ENCODE results near the gene COQ5. TPM values are rescaled to one million over a fixed set of nuclear protein-coding genes. Genes with fewer than 3 reads are reported as not detected.
"Not testable (repeated sequence)": the region's sequence is repeated elsewhere in the genome, so short reads cannot be mapped to it uniquely, and the experiment has no call there.

The COQ5 gene
- total RNA-seq, 1 donor from 2014 or later = 46.3 TPM

DNA sequence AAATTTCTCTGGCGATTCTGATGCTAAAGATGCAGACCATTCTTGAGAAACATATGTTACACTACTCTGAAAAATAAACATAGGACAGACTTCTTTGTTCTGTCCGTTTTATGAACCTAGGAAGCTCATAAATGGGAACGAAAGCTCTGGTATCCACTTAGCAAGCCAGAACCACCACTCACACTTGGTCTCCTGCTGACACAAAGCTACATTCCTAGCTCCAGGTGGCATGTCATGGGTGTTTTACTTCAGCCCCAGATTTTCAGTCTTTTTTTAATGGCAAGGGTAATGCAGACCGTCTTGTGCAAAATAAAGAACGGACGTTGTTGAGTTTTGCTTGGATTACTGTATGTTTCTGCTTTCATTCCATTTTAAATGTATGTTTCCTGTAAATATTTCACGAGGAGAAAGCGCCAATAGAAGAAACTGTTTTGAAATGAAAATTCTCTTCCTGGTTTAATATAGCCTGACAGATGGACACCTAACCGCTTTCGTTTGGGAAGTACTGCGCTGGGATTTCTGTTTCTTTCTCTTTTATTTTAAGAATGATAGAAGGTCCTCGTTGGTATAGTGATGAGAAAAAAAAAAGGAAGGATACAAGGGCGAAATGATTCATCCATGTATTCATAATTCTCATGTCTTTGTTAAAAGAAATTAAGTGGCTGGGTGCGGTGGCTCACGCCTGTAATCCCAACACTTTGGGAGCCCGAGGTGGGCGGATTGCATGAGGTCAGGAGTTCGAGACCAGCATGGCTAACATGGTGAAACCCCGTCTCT, 871 bp upstream of the COQ5 start:
- no peak for DNase-seq (ENCODE audit: low read depth)
- TF ChIP-seq, protein P1, sequence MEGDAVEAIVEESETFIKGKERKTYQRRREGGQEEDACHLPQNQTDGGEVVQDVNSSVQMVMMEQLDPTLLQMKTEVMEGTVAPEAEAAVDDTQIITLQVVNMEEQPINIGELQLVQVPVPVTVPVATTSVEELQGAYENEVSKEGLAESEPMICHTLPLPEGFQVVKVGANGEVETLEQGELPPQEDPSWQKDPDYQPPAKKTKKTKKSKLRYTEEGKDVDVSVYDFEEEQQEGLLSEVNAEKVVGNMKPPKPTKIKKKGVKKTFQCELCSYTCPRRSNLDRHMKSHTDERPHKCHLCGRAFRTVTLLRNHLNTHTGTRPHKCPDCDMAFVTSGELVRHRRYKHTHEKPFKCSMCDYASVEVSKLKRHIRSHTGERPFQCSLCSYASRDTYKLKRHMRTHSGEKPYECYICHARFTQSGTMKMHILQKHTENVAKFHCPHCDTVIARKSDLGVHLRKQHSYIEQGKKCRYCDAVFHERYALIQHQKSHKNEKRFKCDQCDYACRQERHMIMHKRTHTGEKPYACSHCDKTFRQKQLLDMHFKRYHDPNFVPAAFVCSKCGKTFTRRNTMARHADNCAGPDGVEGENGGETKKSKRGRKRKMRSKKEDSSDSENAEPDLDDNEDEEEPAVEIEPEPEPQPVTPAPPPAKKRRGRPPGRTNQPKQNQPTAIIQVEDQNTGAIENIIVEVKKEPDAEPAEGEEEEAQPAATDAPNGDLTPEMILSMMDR (conservative IDR thresholded peaks at IDR 0.05; ENCODE audit: low read depth, low read length) = peak; percentile 38
- H3K4me3 ChIP-seq (ENCODE audit: low read depth, low read length) = peak overlapping the region; percentile 98

DNA sequence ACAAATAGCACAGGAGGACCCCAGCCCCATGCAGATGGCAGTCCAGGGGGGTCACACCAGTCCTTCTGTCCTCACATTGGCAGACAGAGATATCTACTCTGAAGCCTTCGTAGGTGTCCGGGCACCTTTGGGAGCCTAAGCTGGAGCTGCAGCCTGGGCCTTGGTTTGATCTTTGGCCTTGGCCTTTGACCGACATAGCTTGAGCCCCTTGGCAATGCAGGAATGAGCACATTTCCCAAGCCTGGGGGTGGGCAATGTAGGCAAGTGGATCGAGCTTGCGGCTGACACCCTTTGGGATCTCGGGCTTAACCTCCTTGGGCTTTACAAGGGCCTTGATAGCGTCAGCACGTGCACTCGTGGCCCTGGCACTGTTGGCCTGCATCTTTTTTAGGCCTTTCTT, 6.4 kb downstream of the COQ5 start:
- TF ChIP-seq, protein P1 (conservative IDR thresholded peaks at IDR 0.05; ENCODE audit: low read depth, low read length) = no peak
- DNase-seq (ENCODE audit: low read depth) = no peak
- no peak overlapping the region for H3K4me3 ChIP-seq (ENCODE audit: low read depth, low read length)

GRCh38 chr12:120519324-120519723, 9.6 kb downstream of the COQ5 start:
- not testable (repeated sequence) for DNase-seq (ENCODE audit: low read depth); H3K4me3 ChIP-seq (ENCODE audit: low read depth, low read length)

GRCh38 chr12:120515496-120515895, 13.5 kb downstream of the COQ5 start:
- no peak for DNase-seq (ENCODE audit: low read depth)
- H3K4me3 ChIP-seq (ENCODE audit: low read depth, low read length) = no peak overlapping the region
- TF ChIP-seq, protein P1 (conservative IDR thresholded peaks at IDR 0.05; ENCODE audit: low read depth, low read length) = no peak

GRCh38 chr12:120514002-120514401, 15.0 kb downstream of the COQ5 start:
- no peak for DNase-seq (ENCODE audit: low read depth)
- TF ChIP-seq, protein P1 (conservative IDR thresholded peaks at IDR 0.05; ENCODE audit: low read depth, low read length) = no peak
- no peak overlapping the region for H3K4me3 ChIP-seq (ENCODE audit: low read depth, low read length)

DNA sequence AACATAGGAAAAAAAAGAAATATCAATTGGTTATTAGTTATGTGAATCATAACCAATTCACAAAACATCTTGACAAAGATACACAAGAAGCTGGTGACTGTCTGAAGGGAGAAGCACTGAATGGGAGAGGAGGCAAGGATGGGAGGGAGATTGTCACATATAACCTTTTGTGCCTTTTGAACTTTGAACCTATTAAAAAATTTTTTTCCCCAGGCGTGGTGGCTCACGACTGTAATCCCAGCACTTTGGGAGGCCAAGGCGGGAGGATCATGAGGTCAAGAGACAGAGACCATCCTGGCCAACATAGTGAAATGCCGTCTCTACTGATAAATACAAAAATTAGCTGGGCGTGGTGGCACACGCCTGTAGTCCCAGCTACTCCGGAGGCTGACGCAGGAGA, 20.4 kb downstream of the COQ5 start:
- no peak for DNase-seq (ENCODE audit: low read depth)
- H3K4me3 ChIP-seq (ENCODE audit: low read depth, low read length) = no peak overlapping the region
- TF ChIP-seq, protein P1 (conservative IDR thresholded peaks at IDR 0.05; ENCODE audit: low read depth, low read length) = no peak

GRCh38 chr12:120504587-120504986, 24.4 kb downstream of the COQ5 start:
- H3K4me3 ChIP-seq (ENCODE audit: low read depth, low read length) = no peak overlapping the region
- no peak for DNase-seq (ENCODE audit: low read depth)
- TF ChIP-seq, protein P1 (conservative IDR thresholded peaks at IDR 0.05; ENCODE audit: low read depth, low read length) = no peak

Measured in epithelial cell of proximal tubule (primary cell).